H9 (cell line): ENCODE data around the gene SMIM26. TPM values are rescaled to one million over a fixed set of nuclear protein-coding genes. Genes with fewer than 3 reads are reported as not detected.

Experiments
- DNase-seq: peaks from one replicate; pipeline ENCODE4 v3.0.0-alpha.2; 2017
- H2AFZ ChIP-seq: one replicate; pipeline ENCODE4 v1.6.1; 2013; ENCODE audit warnings: mild to moderate bottlenecking, low read length, control low read depth, moderate library complexity
- H2AK5ac ChIP-seq: 2 replicates; pipeline ENCODE4 v1.6.1; 2013; ENCODE audit warnings: low read length, control low read depth, mixed read lengths; ENCODE audit not compliant: insufficient read length
- H2BK120ac ChIP-seq: one replicate; pipeline ENCODE4 v1.6.1; 2013; ENCODE audit warnings: low read depth, mild to moderate bottlenecking, low read length, control low read depth, inconsistent platforms; ENCODE audit not compliant: poor library complexity, severe bottlenecking
- H2BK12ac ChIP-seq: 2 replicates; pipeline ENCODE4 v1.6.1; 2013; ENCODE audit warnings: low read length, control low read depth, mixed read lengths, low read depth; ENCODE audit not compliant: insufficient read length
- H2BK15ac ChIP-seq: 2 replicates; pipeline ENCODE4 v1.6.1; 2013; ENCODE audit warnings: low read depth, low read length, control low read depth
- H2BK20ac ChIP-seq: one replicate; pipeline ENCODE4 v1.6.1; 2013; ENCODE audit warnings: low read depth, mild to moderate bottlenecking, low read length, control low read depth, inconsistent platforms; ENCODE audit not compliant: poor library complexity, severe bottlenecking
- H2BK5ac ChIP-seq: 2 replicates; pipeline ENCODE4 v1.6.1; 2013; ENCODE audit warnings: low read length, control low read depth, mixed read lengths; ENCODE audit not compliant: insufficient read length
- H3K14ac ChIP-seq: 2 replicates; pipeline ENCODE4 v1.6.1; 2013; ENCODE audit warnings: low read length, control low read depth; ENCODE audit not compliant: insufficient read depth
- H3K18ac ChIP-seq: 2 replicates; pipeline ENCODE4 v1.6.1; 2013; ENCODE audit warnings: low read depth, mild to moderate bottlenecking, mixed read lengths, low read length, control low read depth; ENCODE audit not compliant: insufficient read length
- H3K23ac ChIP-seq: 2 replicates; pipeline ENCODE4 v1.6.1; 2013; ENCODE audit warnings: low read length, control low read depth, mixed read lengths, low read depth; ENCODE audit not compliant: insufficient read length
- H3K23me2 ChIP-seq: 2 replicates; pipeline ENCODE4 v1.6.1; 2013; ENCODE audit warnings: low read depth, mild to moderate bottlenecking, mixed read lengths, low read length, control low read depth; ENCODE audit not compliant: insufficient read length, poor library complexity, severe bottlenecking
- H3K27ac ChIP-seq: 2 replicates; pipeline ENCODE4 v1.5.1; 2013; ENCODE audit warnings: low read length, control low read depth, mixed read lengths, low read depth; ENCODE audit not compliant: insufficient read length
- H3K27me3 ChIP-seq: 2 replicates; pipeline ENCODE4 v1.6.1; 2013; ENCODE audit warnings: low read length, control low read depth, inconsistent platforms; ENCODE audit not compliant: insufficient read depth
- H3K4ac ChIP-seq: 2 replicates; pipeline ENCODE4 v1.6.1; 2013; ENCODE audit warnings: low read depth, mild to moderate bottlenecking, control low read depth, inconsistent platforms, low read length, moderate library complexity
- H3K4me1 ChIP-seq: 2 replicates; pipeline ENCODE4 v1.6.1; 2013; ENCODE audit warnings: low read length, control low read depth, inconsistent platforms; ENCODE audit not compliant: insufficient read depth
- H3K4me2 ChIP-seq: 2 replicates; pipeline ENCODE4 v1.6.1; 2013; ENCODE audit warnings: low read length, control low read depth, mixed read lengths; ENCODE audit not compliant: insufficient read length, insufficient read depth
- H3K56ac ChIP-seq: 2 replicates; pipeline ENCODE4 v1.6.1; 2013; ENCODE audit warnings: low read depth, mild to moderate bottlenecking, mixed read lengths, low read length, control low read depth; ENCODE audit not compliant: insufficient read length
- H3K79me1 ChIP-seq: 2 replicates; pipeline ENCODE4 v1.6.1; 2013; ENCODE audit warnings: low read depth, mild to moderate bottlenecking, moderate library complexity, low read length, control low read depth, inconsistent platforms; ENCODE audit not compliant: insufficient read depth, poor library complexity, severe bottlenecking
- H3K79me2 ChIP-seq: 2 replicates; pipeline ENCODE4 v1.6.1; 2013; ENCODE audit warnings: low read length, control low read depth, inconsistent platforms; ENCODE audit not compliant: insufficient read depth
- H3K9ac ChIP-seq: 2 replicates; pipeline ENCODE4 v1.6.1; 2013; ENCODE audit warnings: low read length, control low read depth, mixed read lengths; ENCODE audit not compliant: insufficient read length; ENCODE audit errors: extremely low read depth
- H3K9me3 ChIP-seq: one replicate; pipeline ENCODE4 v1.6.1; 2013; ENCODE audit warnings: low read depth, low read length, inconsistent platforms; ENCODE audit not compliant: control insufficient read depth
- H3T11ph ChIP-seq: one replicate; pipeline ENCODE4 v1.6.1; 2013; ENCODE audit warnings: mild to moderate bottlenecking, low read length, control low read depth, inconsistent platforms
- H4K20me1 ChIP-seq: one replicate; pipeline ENCODE4 v1.6.1; 2013; ENCODE audit not compliant: control insufficient read depth, insufficient read length, insufficient read depth
- H4K5ac ChIP-seq: 2 replicates; pipeline ENCODE4 v1.6.1; 2013; ENCODE audit warnings: low read depth, mild to moderate bottlenecking, mixed read lengths, low read length, control low read depth; ENCODE audit not compliant: insufficient read length
- H4K8ac ChIP-seq: replicated peaks from 2 replicates; pipeline ENCODE4 v1.6.1; 2013; ENCODE audit warnings: low read length, control low read depth, mixed read lengths, low read depth; ENCODE audit not compliant: insufficient read length
- H4K91ac ChIP-seq: 2 replicates; pipeline ENCODE4 v1.6.1; 2013; ENCODE audit warnings: low read depth, mild to moderate bottlenecking, moderate library complexity, mixed read lengths, low read length, control low read depth; ENCODE audit not compliant: insufficient read length
- H3K27ac Mint-ChIP-seq, 3 experiments: 2 replicates in 2 of 3; 3 replicates in 1 of 3; pipeline ENCODE4 v1.8.0; 2020 to 2021; ENCODE audit warnings: mixed read lengths in 3 of 3, mild to moderate bottlenecking in 1 of 3, moderate library complexity in 1 of 3
- H3K27me3 Mint-ChIP-seq: 2 replicates; pipeline ENCODE4 v1.8.0; 2021; ENCODE audit warnings: low read depth, mild to moderate bottlenecking, moderate library complexity, mixed read lengths
- H3K36me3 Mint-ChIP-seq, 3 experiments: 2 replicates in 2 of 3; 3 replicates in 1 of 3; pipeline ENCODE4 v1.8.0; 2020 to 2021; ENCODE audit warnings: low read depth in 3 of 3, mixed read lengths in 3 of 3; ENCODE audit not compliant: insufficient read depth in 1 of 3
- H3K4me1 Mint-ChIP-seq, 2 experiments: 2 replicates each; pipeline ENCODE4 v1.8.0; 2020; ENCODE audit warnings: mixed read lengths in 2 of 2
- H3K4me3 Mint-ChIP-seq, 2 experiments: 2 replicates in 1 of 2; 3 replicates in 1 of 2; pipeline ENCODE4 v1.8.0; 2020 to 2021; ENCODE audit warnings: mild to moderate bottlenecking in 2 of 2, mixed read lengths in 2 of 2, moderate library complexity in 1 of 2
- H3K9me3 Mint-ChIP-seq, 2 experiments: 2 replicates in 1 of 2; 3 replicates in 1 of 2; pipeline ENCODE4 v1.8.0; 2020; ENCODE audit warnings: mild to moderate bottlenecking in 2 of 2, mixed read lengths in 2 of 2, moderate library complexity in 1 of 2
- WGBS: extraction: QIAGEN DNeasy Blood & Tissue Kit; methylation state at CpG from one replicate; pipeline ENCODE4 v1.1.7; 2013; ENCODE audit warnings: missing lambda C conversion rate, low lambda C conversion rate, mixed read lengths; ENCODE audit not compliant: insufficient read length; ENCODE audit errors: extremely low coverage; 5-methylcytosine and 5-hydroxymethylcytosine counted together
- total RNA-seq: library from RNA; stranded (reverse); gene quantifications from 2 replicates; pipeline ENCODE4 v1.2.1, GENCODE V29; 2021
- TF ChIP-seq, protein P1 (sequence below): fragments of 200-600 bp; sonication (generic); conservative IDR thresholded peaks from 3 replicates; pipeline ENCODE4 v1.8.0; 2021; ENCODE audit warnings: antibody characterized with exemption, mild to moderate bottlenecking

Gene SMIM26
- total RNA-seq, 1 experiment from 2014 or later: 75.9 TPM

DNA sequence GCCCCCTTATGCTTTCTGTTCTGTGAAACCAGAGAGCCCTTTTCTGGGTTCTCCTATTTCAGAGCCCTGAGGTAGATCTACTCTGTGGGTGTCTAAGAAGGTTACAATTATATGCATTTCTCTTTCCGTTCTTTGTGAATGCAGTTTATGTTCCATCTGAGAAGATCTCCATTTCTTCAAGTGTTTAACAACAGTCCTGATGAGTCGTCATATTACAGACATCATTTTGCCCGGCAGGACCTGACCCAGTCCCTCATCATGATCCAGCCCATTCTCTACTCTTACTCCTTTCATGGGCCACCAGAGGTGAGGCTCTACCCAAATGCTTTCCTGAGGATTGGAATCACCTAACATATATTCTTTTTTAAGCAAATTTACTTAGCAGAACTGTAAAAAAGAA is 18.8 kb upstream of the SMIM26 start:
- DNase-seq: no peak
- Histone ChIP-seq H3K23me2 (no peaks in the 10 kb centered on the region), H3K23ac (no peak overlapping the region), H4K20me1 (no peaks in the 10 kb centered on the region), H4K8ac (no peak overlapping the region), H3K27ac (no peak overlapping the region), H3K79me2 (no peaks in the 10 kb centered on the region), H3K9ac (no peak overlapping the region), H2BK12ac (no peak overlapping the region), H3K4ac (no peak overlapping the region), H3K4me2 (no peak overlapping the region), H3K27me3 (no peaks in the 10 kb centered on the region), H4K91ac (no peak overlapping the region), H3K9me3 (no peaks in the 10 kb centered on the region), H4K5ac (no peak overlapping the region), H2BK120ac (no peak overlapping the region), H3K14ac (no peak overlapping the region), H2BK20ac (no peak overlapping the region), H3K18ac (no peak overlapping the region), H3K56ac (no peak overlapping the region), H3K4me1 (no peaks in the 10 kb centered on the region), H3K79me1 (no peaks in the 10 kb centered on the region), H2AK5ac (no peak overlapping the region), H3T11ph (no peak overlapping the region), H2AFZ (no peak overlapping the region), H2BK5ac (no peak overlapping the region), H2BK15ac (no peak overlapping the region)
- no peaks in the 10 kb centered on the region for H3K9me3 Mint-ChIP-seq
- TF ChIP-seq, protein P1, sequence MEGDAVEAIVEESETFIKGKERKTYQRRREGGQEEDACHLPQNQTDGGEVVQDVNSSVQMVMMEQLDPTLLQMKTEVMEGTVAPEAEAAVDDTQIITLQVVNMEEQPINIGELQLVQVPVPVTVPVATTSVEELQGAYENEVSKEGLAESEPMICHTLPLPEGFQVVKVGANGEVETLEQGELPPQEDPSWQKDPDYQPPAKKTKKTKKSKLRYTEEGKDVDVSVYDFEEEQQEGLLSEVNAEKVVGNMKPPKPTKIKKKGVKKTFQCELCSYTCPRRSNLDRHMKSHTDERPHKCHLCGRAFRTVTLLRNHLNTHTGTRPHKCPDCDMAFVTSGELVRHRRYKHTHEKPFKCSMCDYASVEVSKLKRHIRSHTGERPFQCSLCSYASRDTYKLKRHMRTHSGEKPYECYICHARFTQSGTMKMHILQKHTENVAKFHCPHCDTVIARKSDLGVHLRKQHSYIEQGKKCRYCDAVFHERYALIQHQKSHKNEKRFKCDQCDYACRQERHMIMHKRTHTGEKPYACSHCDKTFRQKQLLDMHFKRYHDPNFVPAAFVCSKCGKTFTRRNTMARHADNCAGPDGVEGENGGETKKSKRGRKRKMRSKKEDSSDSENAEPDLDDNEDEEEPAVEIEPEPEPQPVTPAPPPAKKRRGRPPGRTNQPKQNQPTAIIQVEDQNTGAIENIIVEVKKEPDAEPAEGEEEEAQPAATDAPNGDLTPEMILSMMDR: no peak
- no peaks in the 10 kb centered on the region for H3K27me3 Mint-ChIP-seq
- no peaks in the 10 kb centered on the region for H3K4me1 Mint-ChIP-seq
- peaks cover 18 to 59% (median 50%) of the 10 kb centered on the region in 3 experiments; a peak in 6 of 7 replicates for H3K36me3 Mint-ChIP-seq
- H3K27ac Mint-ChIP-seq: no peak overlapping the region
- H3K4me3 Mint-ChIP-seq: no peak overlapping the region
- WGBS: no CpG with 5 or more reads among the region's 3 CpGs
